A549 (cell line): Measurements from ENCODE around the gene NTRK3.

ENCODE experiments used
- CBX8 ChIP-seq: fragments of 200-600 bp; sonication (generic); IDR thresholded peaks from 2 replicates; pipeline ENCODE4 v1.6.1; 2016
- EP300 ChIP-seq, 2 experiments: fragments of >200 bp; sonication (Bioruptor Twin); formaldehyde crosslinking; IDR thresholded peaks; 2 replicates in 1 of 2; 3 replicates in 1 of 2; pipeline ENCODE4 v1.6.1; 2016 to 2017
- HDAC2 ChIP-seq: fragments of 200-600 bp; sonication (generic); IDR thresholded peaks from 2 replicates; pipeline ENCODE4 v1.6.1; 2016
- NFE2L2 ChIP-seq: fragments of 150-350 bp; conservative IDR thresholded peaks from 2 replicates; pipeline ENCODE4 v1.6.1; 2014; ENCODE audit warnings: low read length
- RCOR1 ChIP-seq: fragments of 150-350 bp; IDR thresholded peaks from 2 replicates; pipeline ENCODE4 v1.6.1; 2014; ENCODE audit warnings: antibody characterized with exemption, low read length, low read depth
- RNF2 ChIP-seq: fragments of 200-600 bp; sonication (generic); IDR thresholded peaks from 2 replicates; pipeline ENCODE4 v1.6.1; 2016; ENCODE audit warnings: low read depth, mild to moderate bottlenecking, antibody characterized with exemption, moderate library complexity, borderline replicate concordance
- TF ChIP-seq, protein P1 (sequence below): fragments of >200 bp; sonication (Bioruptor Twin); formaldehyde crosslinking; IDR thresholded peaks from 3 replicates; pipeline ENCODE4 v1.5.1; 2016
- TF ChIP-seq, protein P2 (sequence below): fragments of 200-600 bp; sonication (generic); IDR thresholded peaks from 2 replicates; pipeline ENCODE4 v1.6.1; 2016; ENCODE audit warnings: antibody characterized with exemption, mild to moderate bottlenecking, moderate library complexity
- TF ChIP-seq, protein P3 (sequence below): fragments of 450-650 bp; IDR thresholded peaks from 2 replicates; pipeline ENCODE4 v1.6.1; 2014; ENCODE audit warnings: antibody characterized with exemption
- TF ChIP-seq, protein P4 (sequence below): IDR thresholded peaks from 2 replicates; pipeline ENCODE4 v1.6.1; 2012

DNA sequence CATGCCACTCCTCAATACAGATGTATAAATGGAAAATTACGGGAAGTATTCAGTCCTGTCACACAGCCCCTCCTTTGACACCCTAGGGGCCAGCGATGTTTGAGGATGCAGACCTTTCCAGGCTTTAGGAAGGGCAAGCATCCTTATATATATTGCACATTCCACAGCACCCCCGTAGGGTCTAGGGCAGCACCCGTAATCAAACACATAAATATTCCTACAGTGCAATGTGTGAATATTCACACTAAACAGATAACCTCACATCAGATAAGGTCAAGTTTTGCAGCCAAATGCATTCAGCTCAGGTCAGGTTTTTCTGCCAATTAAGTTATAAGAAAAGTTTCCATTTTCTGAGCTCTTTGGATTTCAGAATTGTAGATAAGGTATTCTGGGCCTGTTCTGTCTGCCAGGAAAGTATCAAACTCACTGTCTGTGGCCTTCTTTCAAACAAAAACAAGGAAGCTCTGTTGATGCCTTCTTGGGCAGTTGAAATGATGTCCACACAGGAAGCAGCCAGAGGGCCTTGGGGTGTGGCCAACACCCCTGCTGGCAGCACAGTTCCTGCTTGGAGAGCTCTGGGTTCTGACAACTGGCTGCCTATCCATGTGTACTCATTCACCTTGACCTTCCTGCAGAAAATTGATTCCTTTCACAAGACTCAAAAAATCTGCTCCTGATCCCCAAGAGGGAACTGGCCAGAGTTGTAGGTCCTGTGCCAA lies 427.0 kb downstream of the NTRK3 start:
- TF ChIP-seq, protein P1, sequence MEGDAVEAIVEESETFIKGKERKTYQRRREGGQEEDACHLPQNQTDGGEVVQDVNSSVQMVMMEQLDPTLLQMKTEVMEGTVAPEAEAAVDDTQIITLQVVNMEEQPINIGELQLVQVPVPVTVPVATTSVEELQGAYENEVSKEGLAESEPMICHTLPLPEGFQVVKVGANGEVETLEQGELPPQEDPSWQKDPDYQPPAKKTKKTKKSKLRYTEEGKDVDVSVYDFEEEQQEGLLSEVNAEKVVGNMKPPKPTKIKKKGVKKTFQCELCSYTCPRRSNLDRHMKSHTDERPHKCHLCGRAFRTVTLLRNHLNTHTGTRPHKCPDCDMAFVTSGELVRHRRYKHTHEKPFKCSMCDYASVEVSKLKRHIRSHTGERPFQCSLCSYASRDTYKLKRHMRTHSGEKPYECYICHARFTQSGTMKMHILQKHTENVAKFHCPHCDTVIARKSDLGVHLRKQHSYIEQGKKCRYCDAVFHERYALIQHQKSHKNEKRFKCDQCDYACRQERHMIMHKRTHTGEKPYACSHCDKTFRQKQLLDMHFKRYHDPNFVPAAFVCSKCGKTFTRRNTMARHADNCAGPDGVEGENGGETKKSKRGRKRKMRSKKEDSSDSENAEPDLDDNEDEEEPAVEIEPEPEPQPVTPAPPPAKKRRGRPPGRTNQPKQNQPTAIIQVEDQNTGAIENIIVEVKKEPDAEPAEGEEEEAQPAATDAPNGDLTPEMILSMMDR = no peak
- TF ChIP-seq, protein P2, sequence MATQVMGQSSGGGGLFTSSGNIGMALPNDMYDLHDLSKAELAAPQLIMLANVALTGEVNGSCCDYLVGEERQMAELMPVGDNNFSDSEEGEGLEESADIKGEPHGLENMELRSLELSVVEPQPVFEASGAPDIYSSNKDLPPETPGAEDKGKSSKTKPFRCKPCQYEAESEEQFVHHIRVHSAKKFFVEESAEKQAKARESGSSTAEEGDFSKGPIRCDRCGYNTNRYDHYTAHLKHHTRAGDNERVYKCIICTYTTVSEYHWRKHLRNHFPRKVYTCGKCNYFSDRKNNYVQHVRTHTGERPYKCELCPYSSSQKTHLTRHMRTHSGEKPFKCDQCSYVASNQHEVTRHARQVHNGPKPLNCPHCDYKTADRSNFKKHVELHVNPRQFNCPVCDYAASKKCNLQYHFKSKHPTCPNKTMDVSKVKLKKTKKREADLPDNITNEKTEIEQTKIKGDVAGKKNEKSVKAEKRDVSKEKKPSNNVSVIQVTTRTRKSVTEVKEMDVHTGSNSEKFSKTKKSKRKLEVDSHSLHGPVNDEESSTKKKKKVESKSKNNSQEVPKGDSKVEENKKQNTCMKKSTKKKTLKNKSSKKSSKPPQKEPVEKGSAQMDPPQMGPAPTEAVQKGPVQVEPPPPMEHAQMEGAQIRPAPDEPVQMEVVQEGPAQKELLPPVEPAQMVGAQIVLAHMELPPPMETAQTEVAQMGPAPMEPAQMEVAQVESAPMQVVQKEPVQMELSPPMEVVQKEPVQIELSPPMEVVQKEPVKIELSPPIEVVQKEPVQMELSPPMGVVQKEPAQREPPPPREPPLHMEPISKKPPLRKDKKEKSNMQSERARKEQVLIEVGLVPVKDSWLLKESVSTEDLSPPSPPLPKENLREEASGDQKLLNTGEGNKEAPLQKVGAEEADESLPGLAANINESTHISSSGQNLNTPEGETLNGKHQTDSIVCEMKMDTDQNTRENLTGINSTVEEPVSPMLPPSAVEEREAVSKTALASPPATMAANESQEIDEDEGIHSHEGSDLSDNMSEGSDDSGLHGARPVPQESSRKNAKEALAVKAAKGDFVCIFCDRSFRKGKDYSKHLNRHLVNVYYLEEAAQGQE = no peak
- TF ChIP-seq NFE2L2 (no peak), RNF2 (no peak), RCOR1 (no peak), EP300 (IDR thresholded peaks at IDR 0.05) (no peak), CBX8 (no peak), HDAC2 (no peak)
- TF ChIP-seq, protein P3, sequence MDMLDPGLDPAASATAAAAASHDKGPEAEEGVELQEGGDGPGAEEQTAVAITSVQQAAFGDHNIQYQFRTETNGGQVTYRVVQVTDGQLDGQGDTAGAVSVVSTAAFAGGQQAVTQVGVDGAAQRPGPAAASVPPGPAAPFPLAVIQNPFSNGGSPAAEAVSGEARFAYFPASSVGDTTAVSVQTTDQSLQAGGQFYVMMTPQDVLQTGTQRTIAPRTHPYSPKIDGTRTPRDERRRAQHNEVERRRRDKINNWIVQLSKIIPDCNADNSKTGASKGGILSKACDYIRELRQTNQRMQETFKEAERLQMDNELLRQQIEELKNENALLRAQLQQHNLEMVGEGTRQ = no peak
- TF ChIP-seq, protein P4, sequence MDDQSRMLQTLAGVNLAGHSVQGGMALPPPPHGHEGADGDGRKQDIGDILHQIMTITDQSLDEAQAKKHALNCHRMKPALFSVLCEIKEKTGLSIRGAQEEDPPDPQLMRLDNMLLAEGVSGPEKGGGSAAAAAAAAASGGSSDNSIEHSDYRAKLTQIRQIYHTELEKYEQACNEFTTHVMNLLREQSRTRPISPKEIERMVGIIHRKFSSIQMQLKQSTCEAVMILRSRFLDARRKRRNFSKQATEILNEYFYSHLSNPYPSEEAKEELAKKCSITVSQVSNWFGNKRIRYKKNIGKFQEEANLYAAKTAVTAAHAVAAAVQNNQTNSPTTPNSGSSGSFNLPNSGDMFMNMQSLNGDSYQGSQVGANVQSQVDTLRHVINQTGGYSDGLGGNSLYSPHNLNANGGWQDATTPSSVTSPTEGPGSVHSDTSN = no peak
